ENCODE results near the gene RPS6KA5. TPM values are rescaled to one million over a fixed set of nuclear protein-coding genes. Genes with fewer than 3 reads are reported as not detected.

RPS6KA5 gene
- total RNA-seq, 1 experiment from 2014 or later: 2.2 TPM

DNA sequence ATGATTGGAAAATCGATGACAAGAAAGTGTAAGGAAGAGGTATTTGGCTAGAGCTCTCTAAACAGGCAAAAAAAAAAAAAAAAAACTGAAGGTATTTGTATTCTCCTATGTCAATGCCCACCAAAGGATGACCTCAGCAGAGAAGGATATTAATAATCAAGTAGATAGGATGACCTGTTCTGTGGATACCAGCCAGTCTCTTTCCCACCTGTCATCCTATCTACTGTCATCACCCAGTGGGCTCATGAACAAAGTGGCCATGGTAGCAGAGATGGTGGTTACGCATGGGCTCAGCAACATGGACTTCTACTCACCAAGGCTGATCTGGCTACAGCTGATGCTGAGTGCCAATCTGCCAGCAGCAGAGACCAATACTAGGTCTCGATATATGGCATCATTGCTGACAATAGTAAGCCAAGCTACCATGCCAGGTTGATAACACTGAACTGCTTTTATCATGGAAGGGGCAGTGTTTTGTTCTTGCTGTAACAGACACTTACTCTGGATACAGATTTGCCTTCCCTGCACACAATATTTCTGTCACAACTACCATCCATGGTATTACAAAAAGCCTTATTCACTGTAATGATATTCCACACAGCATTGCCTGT is 43.5 kb downstream of the RPS6KA5 start:
- DNase-seq (ENCODE audit: unreplicated experiment): no peak
- Mint-ChIP-seq H3K27ac (ENCODE audit: low read depth, unreplicated experiment) (no peak overlapping the region), H3K4me3 (ENCODE audit: unreplicated experiment) (no peak overlapping the region), H3K36me3 (ENCODE audit: insufficient read depth, unreplicated experiment) (no peaks in the 10 kb centered on the region), H3K4me1 (ENCODE audit: insufficient read depth, unreplicated experiment) (no peaks in the 10 kb centered on the region), H3K27me3 (ENCODE audit: insufficient read depth, unreplicated experiment) (no peaks in the 10 kb centered on the region), H3K9me3 (ENCODE audit: unreplicated experiment) (no peaks in the 10 kb centered on the region)
- ChIA-PET CTCF (interaction anchor here (0.5 to 0.9 kb wide), 2 partner anchors 10 to 1368 kb away, joined by 3 read pairs; no protein-coding TSS in a partner anchor), POLR2A (interaction anchor here (1.2 kb wide), 1 partner anchor 11 kb away, joined by 4 read pairs; no protein-coding TSS in a partner anchor)
- TF ChIP-seq, protein P1, sequence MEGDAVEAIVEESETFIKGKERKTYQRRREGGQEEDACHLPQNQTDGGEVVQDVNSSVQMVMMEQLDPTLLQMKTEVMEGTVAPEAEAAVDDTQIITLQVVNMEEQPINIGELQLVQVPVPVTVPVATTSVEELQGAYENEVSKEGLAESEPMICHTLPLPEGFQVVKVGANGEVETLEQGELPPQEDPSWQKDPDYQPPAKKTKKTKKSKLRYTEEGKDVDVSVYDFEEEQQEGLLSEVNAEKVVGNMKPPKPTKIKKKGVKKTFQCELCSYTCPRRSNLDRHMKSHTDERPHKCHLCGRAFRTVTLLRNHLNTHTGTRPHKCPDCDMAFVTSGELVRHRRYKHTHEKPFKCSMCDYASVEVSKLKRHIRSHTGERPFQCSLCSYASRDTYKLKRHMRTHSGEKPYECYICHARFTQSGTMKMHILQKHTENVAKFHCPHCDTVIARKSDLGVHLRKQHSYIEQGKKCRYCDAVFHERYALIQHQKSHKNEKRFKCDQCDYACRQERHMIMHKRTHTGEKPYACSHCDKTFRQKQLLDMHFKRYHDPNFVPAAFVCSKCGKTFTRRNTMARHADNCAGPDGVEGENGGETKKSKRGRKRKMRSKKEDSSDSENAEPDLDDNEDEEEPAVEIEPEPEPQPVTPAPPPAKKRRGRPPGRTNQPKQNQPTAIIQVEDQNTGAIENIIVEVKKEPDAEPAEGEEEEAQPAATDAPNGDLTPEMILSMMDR (IDR thresholded peaks at IDR 0.05; ENCODE audit: unreplicated experiment): no peak
- no TSS peak for BruUV-seq (replicated peaks)
- intact Hi-C loops (cut with micrococcal nuclease): no loop called here

- no peak overlapping the region for H3K27ac Mint-ChIP-seq (ENCODE audit: low read depth, unreplicated experiment)
- intact Hi-C loops (cut with micrococcal nuclease): no loop called here
- H3K4me1 Mint-ChIP-seq (ENCODE audit: insufficient read depth, unreplicated experiment): no peaks in the 10 kb centered on the region
- no peaks in the 10 kb centered on the region for H3K36me3 Mint-ChIP-seq (ENCODE audit: insufficient read depth, unreplicated experiment)
- no peaks in the 10 kb centered on the region for H3K9me3 Mint-ChIP-seq (ENCODE audit: unreplicated experiment)
- ChIA-PET POLR2A (interaction anchor here (0.6 to 1.0 kb wide), 2 partner anchors 44 to 45 kb away, joined by 3 read pairs; partner anchors contain the start of gene RPS6KA5), CTCF (interaction anchor here (0.6 kb wide), 1 partner anchor 266 kb away, joined by 3 read pairs; no protein-coding TSS in a partner anchor)
- no TSS peak for BruUV-seq (replicated peaks)
- DNase-seq (ENCODE audit: unreplicated experiment): no peak
- TF ChIP-seq, protein P1 (IDR thresholded peaks at IDR 0.05; ENCODE audit: unreplicated experiment): no peak
- H3K27me3 Mint-ChIP-seq (ENCODE audit: insufficient read depth, unreplicated experiment): no peaks in the 10 kb centered on the region
- H3K4me3 Mint-ChIP-seq (ENCODE audit: unreplicated experiment): no peak overlapping the region
Observed at GRCh38 chr14:91015435-91015834, 45.0 kb downstream of the RPS6KA5 start.

DNA sequence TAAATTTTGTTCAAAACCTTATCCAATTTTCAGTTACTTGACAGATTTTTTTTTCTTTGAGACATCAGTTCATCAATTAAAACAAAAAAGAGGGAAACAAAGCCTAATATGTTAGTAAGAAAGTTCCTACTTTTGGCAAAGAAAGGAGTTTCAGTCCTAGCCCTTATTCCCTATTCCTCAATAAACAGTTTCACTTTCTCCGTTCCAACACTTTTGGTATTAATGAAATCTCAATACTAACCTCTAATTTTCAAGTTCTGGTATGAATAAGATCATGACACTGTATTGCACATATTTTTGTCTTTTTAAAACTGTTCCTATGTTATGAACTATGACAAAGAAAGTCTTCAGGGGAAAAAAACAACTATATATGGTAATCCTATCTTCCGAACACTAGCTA is 48.4 kb downstream of the RPS6KA5 start:
- no peak for DNase-seq (ENCODE audit: unreplicated experiment)
- TF ChIP-seq, protein P1 (IDR thresholded peaks at IDR 0.05; ENCODE audit: unreplicated experiment): no peak
- intact Hi-C loops (cut with micrococcal nuclease): no loop called here
- CTCF ChIA-PET: interaction anchor here (1.0 to 1.2 kb wide), 2 partner anchors 15 to 128 kb away, joined by 4 read pairs; no protein-coding TSS in a partner anchor
- H3K36me3 Mint-ChIP-seq (ENCODE audit: insufficient read depth, unreplicated experiment): no peaks in the 10 kb centered on the region
- H3K4me1 Mint-ChIP-seq (ENCODE audit: insufficient read depth, unreplicated experiment): no peaks in the 10 kb centered on the region
- H3K27me3 Mint-ChIP-seq (ENCODE audit: insufficient read depth, unreplicated experiment): no peaks in the 10 kb centered on the region
- POLR2A ChIA-PET: interaction anchor here (1.3 kb wide), 1 partner anchor 49 kb away, joined by 3 read pairs; the partner anchor contains the start of gene RPS6KA5
- H3K27ac Mint-ChIP-seq (ENCODE audit: low read depth, unreplicated experiment): no peak overlapping the region
- H3K4me3 Mint-ChIP-seq (ENCODE audit: unreplicated experiment): no peak overlapping the region
- no peaks in the 10 kb centered on the region for H3K9me3 Mint-ChIP-seq (ENCODE audit: unreplicated experiment)
- no TSS peak for BruUV-seq (replicated peaks)

DNA sequence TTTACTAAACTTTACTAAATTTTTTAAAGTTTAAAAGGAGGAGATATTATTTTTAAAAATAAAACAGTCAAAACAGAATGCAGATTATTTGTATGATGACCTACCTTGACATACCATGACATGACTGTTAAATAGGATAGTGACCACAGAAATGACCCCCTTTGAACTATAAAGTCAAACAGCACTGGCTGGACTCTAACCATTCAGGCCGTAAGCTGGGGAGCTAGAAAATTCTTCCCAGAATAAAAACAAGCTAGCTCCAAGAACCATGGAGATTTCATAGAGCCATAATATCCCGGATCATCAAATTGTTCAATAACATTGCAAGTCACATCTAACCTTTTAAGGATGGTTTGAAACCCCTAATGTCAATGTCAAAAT is 50.3 kb downstream of the RPS6KA5 start:
- peaks cover 7% of the 10 kb centered on the region for H3K4me1 Mint-ChIP-seq (ENCODE audit: insufficient read depth, unreplicated experiment)
- CTCF ChIA-PET: interaction anchor here (0.6 kb wide), 1 partner anchor 56 kb away, joined by 3 read pairs; no protein-coding TSS in a partner anchor
- TF ChIP-seq, protein P1 (IDR thresholded peaks at IDR 0.05; ENCODE audit: unreplicated experiment): no peak
- BruUV-seq (replicated peaks): no TSS peak
- POLR2A ChIA-PET: no interaction called here
- no peaks in the 10 kb centered on the region for H3K9me3 Mint-ChIP-seq (ENCODE audit: unreplicated experiment)
- no peaks in the 10 kb centered on the region for H3K36me3 Mint-ChIP-seq (ENCODE audit: insufficient read depth, unreplicated experiment)
- intact Hi-C loops (cut with micrococcal nuclease): no loop called here
- H3K4me3 Mint-ChIP-seq (ENCODE audit: unreplicated experiment): no peak overlapping the region
- H3K27me3 Mint-ChIP-seq (ENCODE audit: insufficient read depth, unreplicated experiment): no peaks in the 10 kb centered on the region
- no peak overlapping the region for H3K27ac Mint-ChIP-seq (ENCODE audit: low read depth, unreplicated experiment)
- no peak for DNase-seq (ENCODE audit: unreplicated experiment)

Measured in MCF 10A (cell line).